GM12864 (cell line): ENCODE results near the gene TRAK1.
"Not testable (repeated sequence)": the region's sequence is repeated elsewhere in the genome, so short reads cannot be mapped to it uniquely, and the experiment has no call there.

Source experiments
- DNase-seq: peaks from one replicate; pipeline ENCODE4 v3.0.0-alpha.2; 2011; ENCODE audit warnings: low read depth
- H3K4me3 ChIP-seq: 2 replicates; pipeline ENCODE4 v1.5.1; 2011; ENCODE audit warnings: mild to moderate bottlenecking, low read depth, low read length, control low read depth
- TF ChIP-seq, protein P1 (sequence below): IDR thresholded peaks from 2 replicates; pipeline ENCODE4 v1.5.1; 2011; ENCODE audit warnings: low read depth, mild to moderate bottlenecking, moderate library complexity, low read length, control low read depth, inconsistent platforms; ENCODE audit errors: missing control alignments

The TRAK1 gene, protein sequence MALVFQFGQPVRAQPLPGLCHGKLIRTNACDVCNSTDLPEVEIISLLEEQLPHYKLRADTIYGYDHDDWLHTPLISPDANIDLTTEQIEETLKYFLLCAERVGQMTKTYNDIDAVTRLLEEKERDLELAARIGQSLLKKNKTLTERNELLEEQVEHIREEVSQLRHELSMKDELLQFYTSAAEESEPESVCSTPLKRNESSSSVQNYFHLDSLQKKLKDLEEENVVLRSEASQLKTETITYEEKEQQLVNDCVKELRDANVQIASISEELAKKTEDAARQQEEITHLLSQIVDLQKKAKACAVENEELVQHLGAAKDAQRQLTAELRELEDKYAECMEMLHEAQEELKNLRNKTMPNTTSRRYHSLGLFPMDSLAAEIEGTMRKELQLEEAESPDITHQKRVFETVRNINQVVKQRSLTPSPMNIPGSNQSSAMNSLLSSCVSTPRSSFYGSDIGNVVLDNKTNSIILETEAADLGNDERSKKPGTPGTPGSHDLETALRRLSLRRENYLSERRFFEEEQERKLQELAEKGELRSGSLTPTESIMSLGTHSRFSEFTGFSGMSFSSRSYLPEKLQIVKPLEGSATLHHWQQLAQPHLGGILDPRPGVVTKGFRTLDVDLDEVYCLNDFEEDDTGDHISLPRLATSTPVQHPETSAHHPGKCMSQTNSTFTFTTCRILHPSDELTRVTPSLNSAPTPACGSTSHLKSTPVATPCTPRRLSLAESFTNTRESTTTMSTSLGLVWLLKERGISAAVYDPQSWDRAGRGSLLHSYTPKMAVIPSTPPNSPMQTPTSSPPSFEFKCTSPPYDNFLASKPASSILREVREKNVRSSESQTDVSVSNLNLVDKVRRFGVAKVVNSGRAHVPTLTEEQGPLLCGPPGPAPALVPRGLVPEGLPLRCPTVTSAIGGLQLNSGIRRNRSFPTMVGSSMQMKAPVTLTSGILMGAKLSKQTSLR

DNA sequence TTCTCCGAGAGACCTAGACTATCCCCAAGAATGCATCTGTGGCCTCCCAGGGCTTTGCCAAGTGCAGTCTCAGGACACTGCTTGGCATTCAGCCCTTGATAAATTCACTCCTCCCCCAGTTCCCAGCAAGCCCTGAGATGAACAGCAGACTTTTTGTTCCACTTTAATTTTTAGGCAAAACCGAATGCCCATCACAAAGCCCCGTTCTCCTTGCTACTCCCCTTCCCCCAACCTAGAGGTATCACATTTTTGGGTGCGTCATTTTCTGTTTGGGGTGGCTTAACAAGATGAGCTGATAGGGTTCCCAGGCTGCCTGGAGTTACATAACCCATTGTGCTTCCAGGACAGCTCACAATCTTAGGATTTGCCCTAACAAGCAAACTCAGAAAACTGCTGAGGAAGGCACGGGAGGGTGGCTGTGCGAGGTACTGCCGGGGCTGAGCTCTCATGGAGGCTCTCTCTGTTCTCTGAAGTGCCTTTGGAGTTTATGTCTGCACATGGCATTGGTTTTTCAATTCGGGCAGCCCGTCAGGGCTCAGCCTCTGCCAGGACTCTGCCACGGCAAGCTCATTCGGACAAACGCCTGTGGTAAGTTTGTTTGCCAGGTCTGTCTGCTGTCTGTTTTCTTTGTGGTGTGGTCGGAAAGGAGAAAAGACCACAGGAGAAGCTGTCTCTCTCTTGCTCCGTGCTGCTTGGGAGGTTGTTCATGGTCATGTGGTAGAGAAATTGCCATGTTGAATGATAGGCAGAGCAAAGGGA is at the start of gene TRAK1:
Gene TRAK1, plus strand, starts transcription at position 385 of the 759 bp plus-strand sequence. Its CDS starts 113 bp downstream, at position 498.
- TF ChIP-seq, protein P1, sequence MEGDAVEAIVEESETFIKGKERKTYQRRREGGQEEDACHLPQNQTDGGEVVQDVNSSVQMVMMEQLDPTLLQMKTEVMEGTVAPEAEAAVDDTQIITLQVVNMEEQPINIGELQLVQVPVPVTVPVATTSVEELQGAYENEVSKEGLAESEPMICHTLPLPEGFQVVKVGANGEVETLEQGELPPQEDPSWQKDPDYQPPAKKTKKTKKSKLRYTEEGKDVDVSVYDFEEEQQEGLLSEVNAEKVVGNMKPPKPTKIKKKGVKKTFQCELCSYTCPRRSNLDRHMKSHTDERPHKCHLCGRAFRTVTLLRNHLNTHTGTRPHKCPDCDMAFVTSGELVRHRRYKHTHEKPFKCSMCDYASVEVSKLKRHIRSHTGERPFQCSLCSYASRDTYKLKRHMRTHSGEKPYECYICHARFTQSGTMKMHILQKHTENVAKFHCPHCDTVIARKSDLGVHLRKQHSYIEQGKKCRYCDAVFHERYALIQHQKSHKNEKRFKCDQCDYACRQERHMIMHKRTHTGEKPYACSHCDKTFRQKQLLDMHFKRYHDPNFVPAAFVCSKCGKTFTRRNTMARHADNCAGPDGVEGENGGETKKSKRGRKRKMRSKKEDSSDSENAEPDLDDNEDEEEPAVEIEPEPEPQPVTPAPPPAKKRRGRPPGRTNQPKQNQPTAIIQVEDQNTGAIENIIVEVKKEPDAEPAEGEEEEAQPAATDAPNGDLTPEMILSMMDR, result no peak
- no peak for DNase-seq
- no peak within 1 kb of the TSS for H3K4me3 ChIP-seq

DNA sequence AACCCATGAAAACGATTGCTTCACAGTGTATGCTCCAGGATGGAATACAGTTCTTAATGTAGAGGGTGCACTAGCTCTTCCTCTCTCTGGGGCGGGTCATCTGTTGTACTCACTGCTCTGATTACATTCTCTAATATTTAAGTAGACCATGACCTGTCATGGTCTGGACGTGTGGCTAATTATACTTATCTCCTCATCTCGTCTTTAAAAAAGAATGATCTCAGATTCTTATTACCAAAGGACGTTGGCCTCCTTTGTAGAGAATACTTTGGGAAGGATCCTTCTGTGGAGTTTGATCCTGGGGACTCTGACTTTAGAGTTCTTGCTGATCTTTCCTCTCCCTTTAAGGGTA is 48.4 kb upstream of the TRAK1 start:
- H3K4me3 ChIP-seq, result no peak overlapping the region
- TF ChIP-seq, protein P1, result no peak
- DNase-seq, result no peak

DNA sequence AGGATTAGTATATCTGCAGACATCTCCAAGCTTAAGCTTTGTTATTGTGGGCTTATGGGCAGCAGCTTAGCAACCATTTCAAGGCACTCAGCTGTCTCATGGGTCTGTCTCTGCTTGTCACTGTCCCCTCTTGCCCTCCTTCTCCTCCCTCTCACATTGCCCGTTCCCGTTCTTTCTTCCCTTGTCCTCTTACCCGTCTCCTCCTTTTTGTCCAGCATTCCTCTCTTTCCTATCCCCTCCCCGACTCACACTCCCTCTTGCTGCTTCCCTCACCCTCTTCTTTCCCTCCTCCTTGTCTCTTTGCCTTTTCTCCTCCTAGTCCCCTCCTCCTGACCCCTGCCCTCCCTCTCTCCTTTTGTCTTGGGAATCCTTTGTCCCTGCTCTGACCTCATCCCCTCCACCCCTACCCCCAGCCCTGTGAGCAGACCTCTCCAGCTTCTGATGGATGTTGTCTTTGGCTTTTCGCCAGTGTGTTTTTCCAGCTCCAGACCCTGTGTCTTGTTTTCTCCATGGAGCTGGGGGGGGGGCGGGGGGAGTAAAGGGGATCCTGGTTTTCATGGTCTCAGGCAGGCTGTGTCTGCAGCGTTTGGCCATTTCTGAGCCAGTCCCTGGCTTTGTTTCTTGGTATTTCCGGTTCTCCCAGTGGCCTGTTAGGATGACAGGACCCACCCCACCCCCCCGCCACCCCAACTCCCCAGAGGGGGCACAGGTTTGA is 47.9 kb upstream of the TRAK1 start:
- DNase-seq, result no peak
- no peak overlapping the region for H3K4me3 ChIP-seq

DNA sequence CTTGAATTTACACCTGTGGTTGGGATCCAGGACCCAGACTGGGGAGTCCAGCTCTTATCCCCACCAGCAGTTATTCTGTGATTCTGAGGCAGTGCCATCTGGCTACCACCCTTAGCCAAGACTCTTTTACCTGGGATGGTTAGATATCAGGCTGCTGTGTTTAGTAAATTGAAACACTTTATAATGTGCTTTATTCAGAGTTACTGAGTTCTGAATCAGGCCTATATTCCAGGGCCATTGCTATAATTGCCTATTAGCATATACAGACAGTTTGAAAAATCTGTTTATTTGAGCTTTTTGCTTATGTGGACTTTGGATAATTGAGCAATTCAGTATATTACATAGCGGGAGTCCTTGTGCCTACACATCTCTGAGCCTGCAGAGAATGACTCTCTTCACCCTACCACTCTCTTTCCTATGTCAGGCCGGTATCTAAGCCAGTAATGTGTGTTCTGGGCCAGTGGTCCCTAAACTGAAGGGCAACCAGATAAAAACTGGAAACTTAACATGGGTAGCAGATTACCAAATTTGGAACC is 45.4 kb upstream of the TRAK1 start:
- TF ChIP-seq, protein P1, result no peak
- no peak for DNase-seq
- no peak overlapping the region for H3K4me3 ChIP-seq

More for the DNA sequence above, 47.9 kb upstream of the TRAK1 start:
- TF ChIP-seq, protein P1, result no peak

DNA sequence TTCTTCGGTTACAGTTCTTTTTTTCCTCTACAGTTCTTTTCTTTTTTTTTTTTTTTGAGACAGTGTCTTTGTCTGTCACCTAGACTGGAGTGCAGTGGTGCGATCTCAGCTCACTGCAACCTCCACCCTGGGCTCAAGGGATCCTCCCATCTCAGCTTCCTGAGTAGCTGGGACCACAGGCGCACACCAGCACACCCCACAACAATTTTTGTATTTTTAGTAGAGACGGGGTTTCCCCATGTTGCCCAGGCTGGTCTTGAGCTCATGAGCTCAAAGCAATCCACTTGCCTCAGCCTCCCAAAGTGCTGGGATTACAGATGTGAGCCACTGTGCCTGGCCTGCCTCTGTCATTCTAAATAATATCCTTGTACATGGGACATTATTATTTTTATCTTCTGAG is 42.6 kb upstream of the TRAK1 start:
- H3K4me3 ChIP-seq, DNase-seq: not testable (repeated sequence)

DNA sequence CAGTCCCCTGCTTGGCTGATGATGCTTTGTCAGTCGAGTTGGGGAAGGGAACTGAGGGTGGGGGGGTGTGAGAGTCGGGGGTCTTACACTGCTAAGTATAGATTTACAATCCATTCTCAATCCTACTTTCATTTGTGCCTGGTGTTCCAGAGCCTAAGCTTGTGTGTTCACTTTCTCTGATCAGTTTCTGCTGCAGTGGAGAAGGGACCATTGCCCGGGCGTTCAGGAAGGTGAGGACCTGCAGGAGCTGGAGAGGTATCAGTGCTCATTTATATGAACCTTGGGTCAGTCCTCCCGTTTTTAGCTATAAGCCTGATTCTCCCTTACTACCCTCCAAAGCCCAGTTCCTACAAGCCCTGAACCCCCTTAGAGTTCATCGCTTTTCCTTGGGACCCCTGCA is 41.0 kb upstream of the TRAK1 start:
- no peak overlapping the region for H3K4me3 ChIP-seq
- TF ChIP-seq, protein P1, result no peak
- DNase-seq, result no peak
